Ectodermal cell (in vitro differentiated cells): ENCODE results near the gene PIH1D1.

Experiments
- H3K27ac ChIP-seq: 2 replicates; pipeline ENCODE4 v1.7.0; 2013; ENCODE audit warnings: mild to moderate bottlenecking, low read depth, low read length; ENCODE audit not compliant: insufficient read depth, poor library complexity, severe bottlenecking
- H3K27me3 ChIP-seq: 2 replicates; pipeline ENCODE4 v1.7.0; 2013; ENCODE audit warnings: mild to moderate bottlenecking, low read length; ENCODE audit not compliant: insufficient read depth, control insufficient read depth, poor library complexity, severe bottlenecking
- H3K36me3 ChIP-seq: one replicate; pipeline ENCODE4 v1.7.0; 2013; ENCODE audit warnings: low read length; ENCODE audit not compliant: control insufficient read depth, insufficient read depth
- H3K4me1 ChIP-seq: one replicate; pipeline ENCODE4 v1.7.0; 2013; ENCODE audit warnings: low read length; ENCODE audit not compliant: control insufficient read depth, insufficient read depth
- H3K4me3 ChIP-seq: 2 replicates; pipeline ENCODE4 v1.7.0; 2013; ENCODE audit warnings: low read depth, low read length, control low read depth; ENCODE audit not compliant: insufficient read depth
- H3K9me3 ChIP-seq: 2 replicates; pipeline ENCODE4 v1.7.0; 2013; ENCODE audit warnings: mild to moderate bottlenecking, low read length, moderate library complexity; ENCODE audit not compliant: control insufficient read depth
- WGBS, 2 experiments: methylation state at CpG; one replicate each; pipeline ENCODE4 v1.1.7; 2013; ENCODE audit warnings: missing lambda C conversion rate in 2 of 2; 5-methylcytosine and 5-hydroxymethylcytosine counted together

PIH1D1 gene

GRCh38 chr19:49428547-49429451, 22.8 kb downstream of the PIH1D1 start:
- no peaks in the 10 kb centered on the region for H3K9me3 ChIP-seq
- WGBS, 2 experiments: 12 to 19% methylated on average over 29 of the region's 29 CpGs
- H3K36me3 ChIP-seq: no peaks in the 10 kb centered on the region
- peaks cover 24% of the 10 kb centered on the region for H3K4me1 ChIP-seq
- peak overlapping the region; percentile 42 for H3K4me3 ChIP-seq
- no peak overlapping the region for H3K27ac ChIP-seq
- H3K27me3 ChIP-seq: peaks cover 99% of the 10 kb centered on the region

GRCh38 chr19:49427855-49428546, 23.6 kb downstream of the PIH1D1 start:
- peaks cover 99% of the 10 kb centered on the region for H3K27me3 ChIP-seq
- peak overlapping the region; percentile 42 for H3K4me3 ChIP-seq
- WGBS, 2 experiments: 1% methylated on average over 45 of the region's 45 CpGs

GRCh38 chr19:49427339-49427738, 24.3 kb downstream of the PIH1D1 start:
- Histone ChIP-seq H3K9me3 (no peaks in the 10 kb centered on the region), H3K27me3 (peaks cover 99% of the 10 kb centered on the region), H3K4me1 (peaks cover 38% of the 10 kb centered on the region), H3K4me3 (no peak overlapping the region), H3K27ac (no peak overlapping the region), H3K36me3 (no peaks in the 10 kb centered on the region)
- WGBS, 2 experiments: 66 to 72% methylated on average over 12 of the region's 12 CpGs

More at GRCh38 chr19:49427855-49428546, 23.6 kb downstream of the PIH1D1 start:
- Histone ChIP-seq H3K4me1 (peaks cover 32% of the 10 kb centered on the region), H3K27ac (no peak overlapping the region), H3K36me3 (no peaks in the 10 kb centered on the region), H3K9me3 (no peaks in the 10 kb centered on the region)

GRCh38 chr19:49425922-49426592, 25.6 kb downstream of the PIH1D1 start:
- H3K27me3 ChIP-seq: peaks cover 99% of the 10 kb centered on the region
- H3K4me3 ChIP-seq: no peak overlapping the region

GRCh38 chr19:49425178-49425577, 26.4 kb downstream of the PIH1D1 start, which contains the start of gene GFY:
Gene GFY, plus strand, starts transcription at chr19:49425388. Its CDS starts 1,043 bp downstream, at chr19:49426431.
- no peaks in the 10 kb centered on the region for H3K36me3 ChIP-seq
- H3K4me3 ChIP-seq: no peak within 1 kb of the TSS
- H3K4me1 ChIP-seq: peaks cover 33% of the 10 kb centered on the region
- H3K9me3 ChIP-seq: no peaks in the 10 kb centered on the region
- peaks cover 99% of the 10 kb centered on the region for H3K27me3 ChIP-seq
- H3K27ac ChIP-seq: no peak within 1 kb of the TSS
- 43 to 49% methylated on average over 7 of the region's 7 CpGs for WGBS, 2 experiments

More at GRCh38 chr19:49425922-49426592, 25.6 kb downstream of the PIH1D1 start:
- peaks cover 36% of the 10 kb centered on the region for H3K4me1 ChIP-seq
- H3K36me3 ChIP-seq: no peaks in the 10 kb centered on the region
- 5 to 8% methylated on average over 30 of the region's 30 CpGs for WGBS, 2 experiments
- H3K9me3 ChIP-seq: no peaks in the 10 kb centered on the region
- H3K27ac ChIP-seq: no peak overlapping the region

GRCh38 chr19:49423985-49424303, 27.7 kb downstream of the PIH1D1 start:
- Histone ChIP-seq H3K9me3 (no peaks in the 10 kb centered on the region), H3K27me3 (peaks cover 88% of the 10 kb centered on the region), H3K36me3 (no peaks in the 10 kb centered on the region), H3K27ac (no peak overlapping the region), H3K4me1 (peaks cover 33% of the 10 kb centered on the region), H3K4me3 (no peak overlapping the region)
- WGBS, 2 experiments: 11 to 15% methylated on average over 3 of the region's 3 CpGs

GRCh38 chr19:49423071-49423984, 28.3 kb downstream of the PIH1D1 start, which contains the start of gene PTH2:
Gene PTH2, minus strand, starts transcription at chr19:49423441. Its CDS starts 102 bp downstream, at chr19:49423339.
- Histone ChIP-seq H3K4me1 (peaks cover 30% of the 10 kb centered on the region), H3K36me3 (no peaks in the 10 kb centered on the region), H3K27me3 (peaks cover 84% of the 10 kb centered on the region), H3K27ac (no peak within 1 kb of the TSS), H3K9me3 (no peaks in the 10 kb centered on the region), H3K4me3 (peak within 1 kb of the TSS; percentile 24)
- WGBS, 2 experiments: 11 to 12% methylated on average over 42 of the region's 42 CpGs

GRCh38 chr19:49422407-49423070, 29.1 kb downstream of the PIH1D1 start:
- Histone ChIP-seq H3K9me3 (no peaks in the 10 kb centered on the region), H3K4me1 (peaks cover 30% of the 10 kb centered on the region), H3K4me3 (peak overlapping the region; percentile 24), H3K27me3 (peaks cover 77% of the 10 kb centered on the region), H3K27ac (no peak overlapping the region), H3K36me3 (no peaks in the 10 kb centered on the region)
- 3% methylated on average over 58 of the region's 58 CpGs for WGBS, 2 experiments

GRCh38 chr19:49421878-49422202, 29.8 kb downstream of the PIH1D1 start:
- Histone ChIP-seq H3K27ac (no peak overlapping the region), H3K4me1 (peaks cover 33% of the 10 kb centered on the region), H3K4me3 (no peak overlapping the region), H3K27me3 (peaks cover 70% of the 10 kb centered on the region), H3K36me3 (no peaks in the 10 kb centered on the region), H3K9me3 (no peaks in the 10 kb centered on the region)
- WGBS, 2 experiments: 31 to 41% methylated on average over 3 of the region's 3 CpGs
